Endothelial cell of umbilical vein (primary cell): ENCODE results near the gene DDB1.

ENCODE experiments used
- EZH2 ChIP-seq: IDR thresholded peaks from 2 replicates; pipeline ENCODE4 v1.6.1; 2012; ENCODE audit warnings: borderline replicate concordance, low read depth, mild to moderate bottlenecking, moderate library complexity, low read length, inconsistent platforms; ENCODE audit not compliant: severe bottlenecking
- MYC ChIP-seq: IDR thresholded peaks from one replicate; pipeline ENCODE4 v1.6.1; 2011; ENCODE audit warnings: mild to moderate bottlenecking, low read depth, low read length
- POLR2A ChIP-seq: IDR thresholded peaks from 2 replicates; pipeline ENCODE4 v1.6.1; 2012; ENCODE audit warnings: low read depth, mild to moderate bottlenecking, control low read depth, low read length
- POLR2AphosphoS5 ChIP-seq: IDR thresholded peaks from 2 replicates; pipeline ENCODE4 v1.6.1; 2012; ENCODE audit warnings: low read depth, mild to moderate bottlenecking, control low read depth, low read length, moderate library complexity; ENCODE audit not compliant: insufficient read depth
- TF ChIP-seq, protein P1 (sequence below), 2 donors: IDR thresholded peaks; 1 replicate in 1 of 2; 2 replicates in 1 of 2; pipeline ENCODE4 v1.5.1; 2011; ENCODE audit warnings: low read length in 2 of 2, mild to moderate bottlenecking in 2 of 2, moderate library complexity in 2 of 2, control low read depth in 1 of 2, inconsistent platforms in 1 of 2, low read depth in 1 of 2; ENCODE audit not compliant: insufficient read depth in 1 of 2; ENCODE audit errors: extremely low read depth in 1 of 2
- TF ChIP-seq, protein P2 (sequence below): IDR thresholded peaks from 2 replicates; pipeline ENCODE4 v1.6.1; 2011; ENCODE audit not compliant: insufficient read depth, insufficient read length

DNA sequence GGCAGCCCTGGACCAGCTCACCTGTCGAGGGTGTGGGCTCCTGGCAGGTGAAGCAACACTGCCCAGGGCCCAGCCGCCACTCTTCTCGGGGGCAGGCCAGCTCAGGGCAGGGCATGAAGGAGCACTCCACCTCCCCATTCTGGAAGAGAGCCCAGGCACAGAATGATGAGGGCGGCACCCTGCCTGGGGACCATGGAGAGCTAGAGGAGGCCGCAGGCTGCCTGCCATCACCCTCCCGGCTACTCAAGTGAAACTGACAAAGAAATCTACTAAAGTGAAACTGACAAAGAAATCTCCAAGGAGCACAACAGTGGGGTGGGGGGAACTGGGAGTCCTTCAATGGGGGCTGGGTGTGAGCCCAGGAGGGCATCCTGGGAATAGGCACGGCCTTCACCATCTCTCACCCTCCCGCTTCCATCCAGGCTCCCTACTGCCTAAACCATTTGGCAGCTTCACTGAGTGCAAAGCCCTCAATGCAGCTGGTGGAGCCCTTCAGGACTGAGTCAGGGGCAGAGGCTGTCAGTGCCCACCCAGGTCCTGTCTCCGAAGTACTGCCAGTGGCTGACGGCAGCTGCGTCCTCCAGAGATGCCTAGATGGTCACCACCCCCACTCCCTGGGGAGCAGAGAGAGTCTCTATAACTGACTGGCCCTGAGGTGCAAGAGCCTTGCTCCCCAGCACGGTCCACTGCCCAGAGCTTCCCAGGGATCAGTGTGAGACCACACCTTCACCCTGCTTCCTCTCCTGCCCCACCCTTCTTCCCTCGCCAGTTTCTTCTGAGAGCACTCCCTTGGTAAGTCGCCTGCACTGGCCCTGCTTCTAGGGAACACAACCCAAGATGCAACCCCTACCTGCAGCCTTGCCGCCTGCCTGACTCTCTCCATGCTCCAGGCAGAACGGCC is 59.5 kb downstream of the DDB1 start:
- TF ChIP-seq, protein P1, sequence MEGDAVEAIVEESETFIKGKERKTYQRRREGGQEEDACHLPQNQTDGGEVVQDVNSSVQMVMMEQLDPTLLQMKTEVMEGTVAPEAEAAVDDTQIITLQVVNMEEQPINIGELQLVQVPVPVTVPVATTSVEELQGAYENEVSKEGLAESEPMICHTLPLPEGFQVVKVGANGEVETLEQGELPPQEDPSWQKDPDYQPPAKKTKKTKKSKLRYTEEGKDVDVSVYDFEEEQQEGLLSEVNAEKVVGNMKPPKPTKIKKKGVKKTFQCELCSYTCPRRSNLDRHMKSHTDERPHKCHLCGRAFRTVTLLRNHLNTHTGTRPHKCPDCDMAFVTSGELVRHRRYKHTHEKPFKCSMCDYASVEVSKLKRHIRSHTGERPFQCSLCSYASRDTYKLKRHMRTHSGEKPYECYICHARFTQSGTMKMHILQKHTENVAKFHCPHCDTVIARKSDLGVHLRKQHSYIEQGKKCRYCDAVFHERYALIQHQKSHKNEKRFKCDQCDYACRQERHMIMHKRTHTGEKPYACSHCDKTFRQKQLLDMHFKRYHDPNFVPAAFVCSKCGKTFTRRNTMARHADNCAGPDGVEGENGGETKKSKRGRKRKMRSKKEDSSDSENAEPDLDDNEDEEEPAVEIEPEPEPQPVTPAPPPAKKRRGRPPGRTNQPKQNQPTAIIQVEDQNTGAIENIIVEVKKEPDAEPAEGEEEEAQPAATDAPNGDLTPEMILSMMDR (IDR thresholded peaks at IDR 0.05; ENCODE audit: extremely low read depth in 1 of 2, insufficient read depth in 1 of 2, low read depth in 1 of 2, low read length in 2 of 2), result no peak
- TF ChIP-seq POLR2A, result no peak
- TF ChIP-seq, protein P2, sequence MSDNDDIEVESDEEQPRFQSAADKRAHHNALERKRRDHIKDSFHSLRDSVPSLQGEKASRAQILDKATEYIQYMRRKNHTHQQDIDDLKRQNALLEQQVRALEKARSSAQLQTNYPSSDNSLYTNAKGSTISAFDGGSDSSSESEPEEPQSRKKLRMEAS, result no peak
- no peak for TF ChIP-seq EZH2
- TF ChIP-seq POLR2AphosphoS5, result no peak
- TF ChIP-seq MYC, result no peak
